ENCODE results near the gene ANKRD11. TPM values are rescaled to one million over a fixed set of nuclear protein-coding genes. Genes with fewer than 3 reads are reported as not detected.

ANKRD11 gene
- total and polyA plus RNA-seq, 7 experiments from 2014 or later, result 8.7 to 254 (median 239) TPM

GRCh38 chr16:89442990-89443726 lies 47.2 kb downstream of the ANKRD11 start:
- Histone ChIP-seq H3K27me3 (ENCODE audit: control insufficient read depth in 2 of 2, insufficient read depth in 2 of 2, low read length in 2 of 2) (no peaks in the 10 kb centered on the region), H3K27ac (ENCODE audit: low read depth, low read length) (peak overlapping the region; percentile 58), H3K9me3 (ENCODE audit: control insufficient read depth in 2 of 3, low read length in 3 of 3) (no peaks in the 10 kb centered on the region), H3K4me3 (ENCODE audit: low read length) (no peak overlapping the region), H3K36me3 (ENCODE audit: control insufficient read depth in 2 of 3, insufficient read depth in 3 of 3, low read length in 3 of 3) (peaks cover 0 to 6% (median 0%) of the 10 kb centered on the region in 3 experiments), H3K4me1 (ENCODE audit: control insufficient read depth in 2 of 2, insufficient read depth in 2 of 2, low read length in 2 of 2) (peaks cover 78 to 89% of the 10 kb centered on the region in 2 donors)
- Mint-ChIP-seq H3K27ac (peak overlapping the region; percentile 71 to 96 (median 81)), H3K4me3 (peak overlapping the region; percentile 60 to 82 (median 78)), H3K27me3 (no peaks in the 10 kb centered on the region), H3K9me3 (peaks cover 0 to 2% (median 0%) of the 10 kb centered on the region in 11 donors), H3K36me3 (peaks cover 0 to 6% (median 0%) of the 10 kb centered on the region in 5 donors), H3K4me1 (peaks cover 0 to 93% (median 73%) of the 10 kb centered on the region in 7 donors)
- ChIA-PET POLR2A (interaction anchor here (0.8 to 1.7 kb wide), 6 partner anchors 11 to 46 kb away, joined by 3 to 6 read pairs (median 4); no protein-coding TSS in a partner anchor), CTCF (no interaction called here)
- DNase-seq (peak in 2 of 9 donors; percentile 34 to 45), ATAC-seq (no peak)
- intact Hi-C loops (cut with micrococcal nuclease), result loop anchor here (2.0 to 5.0 kb wide), 2 partner anchors 36 to 42 kb away; no protein-coding TSS in a partner anchor

- H3K4me3 Mint-ChIP-seq, result peak overlapping the region; percentile 60 to 82 (median 78)
- H3K27me3 Mint-ChIP-seq, result no peaks in the 10 kb centered on the region
- H3K36me3 ChIP-seq (ENCODE audit: control insufficient read depth in 2 of 3, insufficient read depth in 3 of 3, low read length in 3 of 3), result peaks cover 0 to 6% (median 0%) of the 10 kb centered on the region in 3 experiments
- H3K27me3 ChIP-seq (ENCODE audit: control insufficient read depth in 2 of 2, insufficient read depth in 2 of 2, low read length in 2 of 2), result no peaks in the 10 kb centered on the region
- peak overlapping the region; percentile 21 to 96 (median 81) for H3K27ac Mint-ChIP-seq
- no peak overlapping the region for H3K4me3 ChIP-seq (ENCODE audit: low read length)
- peaks cover 0 to 2% (median 0%) of the 10 kb centered on the region in 11 donors for H3K9me3 Mint-ChIP-seq
- DNase-seq (no peak), ATAC-seq (no peak)
- peaks cover 0 to 6% (median 0%) of the 10 kb centered on the region in 5 donors for H3K36me3 Mint-ChIP-seq
- peaks cover 72 to 90% of the 10 kb centered on the region in 2 donors for H3K4me1 ChIP-seq (ENCODE audit: control insufficient read depth in 2 of 2, insufficient read depth in 2 of 2, low read length in 2 of 2)
- CTCF ChIA-PET, result interaction anchor here (0.9 kb wide), 1 partner anchor 67 kb away, joined by 5 read pairs; no protein-coding TSS in a partner anchor
- POLR2A ChIA-PET, result interaction anchor here (0.8 to 1.5 kb wide), 6 partner anchors 10 to 128 kb away, joined by 3 to 4 read pairs (median 3); no protein-coding TSS in a partner anchor
- no peaks in the 10 kb centered on the region for H3K9me3 ChIP-seq (ENCODE audit: control insufficient read depth in 2 of 3, low read length in 3 of 3)
- peaks cover 0 to 92% (median 75%) of the 10 kb centered on the region in 7 donors for H3K4me1 Mint-ChIP-seq
- peak overlapping the region; percentile 14 for H3K27ac ChIP-seq (ENCODE audit: low read depth, low read length)
- intact Hi-C loops (cut with micrococcal nuclease), result loop anchor here (2.0 to 5.0 kb wide), 2 partner anchors 35 to 42 kb away; no protein-coding TSS in a partner anchor
These were observed 47.8 kb downstream of the ANKRD11 start for GRCh38 chr16:89442588-89442987.

- Mint-ChIP-seq H3K36me3 (peaks cover 0 to 13% (median 4%) of the 10 kb centered on the region in 5 donors), H3K27me3 (no peaks in the 10 kb centered on the region), H3K27ac (peak overlapping the region in 8 of 9 donors; percentile 67 to 92 (median 84)), H3K9me3 (peaks cover 0 to 5% (median 0%) of the 10 kb centered on the region in 11 donors), H3K4me3 (peak overlapping the region in 9 of 10 donors; percentile 51 to 80 (median 75)), H3K4me1 (peaks cover 0 to 88% (median 61%) of the 10 kb centered on the region in 7 donors)
- CTCF ChIA-PET, result no interaction called here
- no peak overlapping the region for H3K27ac ChIP-seq (ENCODE audit: low read depth, low read length)
- POLR2A ChIA-PET, result no interaction called here
- peaks cover 66 to 91% of the 10 kb centered on the region in 2 donors for H3K4me1 ChIP-seq (ENCODE audit: control insufficient read depth in 2 of 2, insufficient read depth in 2 of 2, low read length in 2 of 2)
- H3K36me3 ChIP-seq (ENCODE audit: control insufficient read depth in 2 of 3, insufficient read depth in 3 of 3, low read length in 3 of 3), result peaks cover 0 to 6% (median 0%) of the 10 kb centered on the region in 3 experiments
- ATAC-seq, result no peak
- no peak for DNase-seq
- no peaks in the 10 kb centered on the region for H3K9me3 ChIP-seq (ENCODE audit: control insufficient read depth in 2 of 3, low read length in 3 of 3)
- intact Hi-C loops (cut with micrococcal nuclease), result loop anchor here (1.0 to 5.0 kb wide), 3 partner anchors 32 to 50 kb away; no protein-coding TSS in a partner anchor
- no peaks in the 10 kb centered on the region for H3K27me3 ChIP-seq (ENCODE audit: control insufficient read depth in 2 of 2, insufficient read depth in 2 of 2, low read length in 2 of 2)
- no peak overlapping the region for H3K4me3 ChIP-seq (ENCODE audit: low read length)
These were observed 50.7 kb downstream of the ANKRD11 start for GRCh38 chr16:89439659-89440058.

GRCh38 chr16:89437991-89438390 lies 52.4 kb downstream of the ANKRD11 start:
- CTCF ChIA-PET, result no interaction called here
- peaks cover 66 to 92% of the 10 kb centered on the region in 2 donors for H3K4me1 ChIP-seq (ENCODE audit: control insufficient read depth in 2 of 2, insufficient read depth in 2 of 2, low read length in 2 of 2)
- Mint-ChIP-seq H3K27me3 (no peaks in the 10 kb centered on the region), H3K36me3 (peaks cover 0 to 15% (median 4%) of the 10 kb centered on the region in 5 donors), H3K27ac (peak overlapping the region in 8 of 9 donors; percentile 39 to 87 (median 68)), H3K9me3 (peaks cover 0 to 7% (median 0%) of the 10 kb centered on the region in 11 donors), H3K4me3 (peak overlapping the region in 7 of 10 donors; percentile 10 to 68 (median 62)), H3K4me1 (peaks cover 0 to 83% (median 44%) of the 10 kb centered on the region in 7 donors)
- H3K36me3 ChIP-seq (ENCODE audit: control insufficient read depth in 2 of 3, insufficient read depth in 3 of 3, low read length in 3 of 3), result peaks cover 0 to 6% (median 0%) of the 10 kb centered on the region in 3 experiments
- ATAC-seq, result no peak
- H3K9me3 ChIP-seq (ENCODE audit: control insufficient read depth in 2 of 3, low read length in 3 of 3), result no peaks in the 10 kb centered on the region
- intact Hi-C loops (cut with micrococcal nuclease), result loop anchor here in 1 of 2 donors (5.0 kb wide), 1 partner anchor 49 kb away; no protein-coding TSS in a partner anchor
- no peak overlapping the region for H3K4me3 ChIP-seq (ENCODE audit: low read length)
- DNase-seq, result no peak
- POLR2A ChIA-PET, result interaction anchor here (0.9 kb wide), 1 partner anchor 46 kb away, joined by 3 read pairs; no protein-coding TSS in a partner anchor
- no peaks in the 10 kb centered on the region for H3K27me3 ChIP-seq (ENCODE audit: control insufficient read depth in 2 of 2, insufficient read depth in 2 of 2, low read length in 2 of 2)
- H3K27ac ChIP-seq (ENCODE audit: low read depth, low read length), result no peak overlapping the region

- Histone ChIP-seq H3K9me3 (ENCODE audit: control insufficient read depth in 2 of 3, low read length in 3 of 3) (no peaks in the 10 kb centered on the region), H3K27me3 (ENCODE audit: control insufficient read depth in 2 of 2, insufficient read depth in 2 of 2, low read length in 2 of 2) (no peaks in the 10 kb centered on the region), H3K4me3 (ENCODE audit: low read length) (no peak overlapping the region), H3K27ac (ENCODE audit: low read depth, low read length) (no peak overlapping the region), H3K36me3 (ENCODE audit: control insufficient read depth in 2 of 3, insufficient read depth in 3 of 3, low read length in 3 of 3) (peaks cover 0 to 6% (median 0%) of the 10 kb centered on the region in 3 experiments), H3K4me1 (ENCODE audit: control insufficient read depth in 2 of 2, insufficient read depth in 2 of 2, low read length in 2 of 2) (peaks cover 66 to 94% of the 10 kb centered on the region in 2 donors)
- Mint-ChIP-seq H3K4me3 (peak overlapping the region in 9 of 10 donors; percentile 21 to 68 (median 59)), H3K4me1 (peaks cover 0 to 78% (median 38%) of the 10 kb centered on the region in 7 donors), H3K27ac (peak overlapping the region; percentile 39 to 92 (median 78)), H3K27me3 (no peaks in the 10 kb centered on the region), H3K36me3 (peaks cover 0 to 15% (median 4%) of the 10 kb centered on the region in 5 donors), H3K9me3 (peaks cover 0 to 7% (median 0%) of the 10 kb centered on the region in 11 donors)
- ATAC-seq, result no peak
- ChIA-PET CTCF (interaction anchor here (1.2 kb wide), 1 partner anchor 148 kb away, joined by 4 read pairs; no protein-coding TSS in a partner anchor), POLR2A (interaction anchor here (0.9 to 1.4 kb wide), 2 partner anchors 46 to 70 kb away, joined by 3 to 4 read pairs; no protein-coding TSS in a partner anchor)
- intact Hi-C loops (cut with micrococcal nuclease), result loop anchor here in 1 of 2 donors (5.0 kb wide), 1 partner anchor 50 kb away; no protein-coding TSS in a partner anchor
- DNase-seq, result no peak
These were observed 52.9 kb downstream of the ANKRD11 start for GRCh38 chr16:89437251-89437987.

All from naive thymus-derived CD4-positive, alpha-beta T cell (primary cell).